SK-N-SH (cell line): ENCODE data around the gene LCN1. TPM values are rescaled to one million over a fixed set of nuclear protein-coding genes. Genes with fewer than 3 reads are reported as not detected.

ENCODE experiments used
- CTCF ChIA-PET: fragments of 300-600, 350-600 bp; formaldehyde crosslinking; extraction: SDS; loops from one replicate; lab custom pipeline; 2021; lab: Yijun Ruan, JAX
- POLR2A ChIA-PET: fragments of 350-600 bp; sonication (Branson Sonifier 250); formaldehyde crosslinking; extraction: SDS; loops from one replicate; lab custom pipeline; 2020; ENCODE audit warnings: antibody characterized with exemption, inconsistent platforms; lab: Yijun Ruan, JAX
- DNase-seq: peaks from one replicate; pipeline ENCODE4 v3.0.0; 2012
- H2AFZ ChIP-seq: fragments of 200-600 bp; sonication (generic); 2 replicates; pipeline ENCODE4 v1.8.1; 2016; ENCODE audit warnings: antibody characterized with exemption, mild to moderate bottlenecking, low read depth
- H3F3A ChIP-seq: fragments of 200-600 bp; sonication (generic); replicated peaks from 2 replicates; pipeline ENCODE3; 2016; ENCODE audit warnings: antibody characterized with exemption, mild to moderate bottlenecking; ENCODE audit not compliant: insufficient read depth
- H3K27ac ChIP-seq, 2 experiments: fragments of 200-500 bp in 1 of 2; fragments of 200-600 bp in 1 of 2; sonication (Bioruptor generic) in 1 of 2; sonication (generic), shearing (Covaris generic) in 1 of 2; 2 replicates each; pipeline versions ENCODE4 v1.5.1 to v1.6.1; 2014 to 2016; ENCODE audit warnings: low read depth in 2 of 2, inconsistent platforms in 1 of 2, low read length in 1 of 2, mild to moderate bottlenecking in 1 of 2, mixed read lengths in 1 of 2
- H3K27me3 ChIP-seq: fragments of 200-600 bp; sonication (generic), shearing (Covaris generic); 2 replicates; pipeline ENCODE4 v1.6.1; 2016; ENCODE audit warnings: mixed run types; ENCODE audit not compliant: insufficient read depth
- H3K36me3 ChIP-seq, 2 experiments: fragments of 200-500 bp in 1 of 2; fragments of 200-600 bp in 1 of 2; sonication (Bioruptor generic) in 1 of 2; sonication (generic) in 1 of 2; replicated peaks in 1 of 2; 2 replicates each; pipeline versions ENCODE3 to v1.5.1; 2014 to 2016; ENCODE audit warnings: low read length in 1 of 2, mild to moderate bottlenecking in 1 of 2; ENCODE audit not compliant: insufficient read depth in 2 of 2, control insufficient read depth in 1 of 2
- H3K4me1 ChIP-seq, 2 experiments: fragments of 200-500 bp in 1 of 2; fragments of 200-600 bp in 1 of 2; sonication (Bioruptor generic) in 1 of 2; sonication (generic), shearing (Covaris generic) in 1 of 2; 2 replicates each; pipeline versions ENCODE4 v1.5.1 to v1.6.1; 2014 to 2016; ENCODE audit warnings: low read depth in 1 of 2, low read length in 1 of 2, mixed run types in 1 of 2; ENCODE audit not compliant: insufficient read depth in 2 of 2, control insufficient read depth in 1 of 2
- H3K4me2 ChIP-seq: fragments of 200-600 bp; sonication (generic), shearing (Covaris generic); 2 replicates; pipeline ENCODE4 v1.6.1; 2017; ENCODE audit warnings: mixed run types
- H3K4me3 ChIP-seq, 2 experiments: fragments of 200-500 bp in 1 of 2; fragments of 200-600 bp in 1 of 2; sonication (Bioruptor generic) in 1 of 2; sonication (generic), shearing (Covaris generic) in 1 of 2; 2 replicates each; pipeline versions ENCODE4 v1.5.1 to v1.8.1; 2014 to 2016; ENCODE audit warnings: low read depth in 2 of 2, inconsistent platforms in 1 of 2, low read length in 1 of 2, mild to moderate bottlenecking in 1 of 2, mixed read lengths in 1 of 2, moderate library complexity in 1 of 2
- H3K79me2 ChIP-seq: fragments of 200-600 bp; sonication (generic); 2 replicates; pipeline ENCODE4 v1.8.1; 2017; ENCODE audit warnings: mild to moderate bottlenecking; ENCODE audit not compliant: insufficient read depth
- H3K9ac ChIP-seq: fragments of 200-600 bp; sonication (generic); 2 replicates; pipeline ENCODE4 v1.6.1; 2017; ENCODE audit warnings: mixed run types
- H3K9me2 ChIP-seq: fragments of 200-600 bp; sonication (generic); 2 replicates; pipeline ENCODE4 v1.6.1; 2017; ENCODE audit warnings: mixed run types
- H3K9me3 ChIP-seq: fragments of 200-600 bp; sonication (generic); 2 replicates; pipeline ENCODE4 v1.6.1; 2017; ENCODE audit warnings: mixed run types, mild to moderate bottlenecking, moderate library complexity
- H4K20me1 ChIP-seq: fragments of 200-600 bp; sonication (generic); 2 replicates; pipeline ENCODE4 v1.6.1; 2017; ENCODE audit warnings: mild to moderate bottlenecking, mixed run types; ENCODE audit not compliant: insufficient read depth
- EP300 ChIP-seq, 2 experiments: IDR thresholded peaks; 2 replicates each; pipeline versions ENCODE4 v1.4.0 to v1.6.1; 2012; ENCODE audit warnings: borderline replicate concordance in 1 of 2, low read depth in 1 of 2, low read length in 1 of 2
- FOXJ3 ChIP-seq: sonication (generic); formaldehyde crosslinking; IDR thresholded peaks from 2 replicates; pipeline ENCODE4 v1.5.1; 2020; ENCODE audit warnings: mild to moderate bottlenecking, missing genetic modification reagents
- FOXM1 ChIP-seq: IDR thresholded peaks from 2 replicates; pipeline ENCODE4 v1.4.0; 2012; ENCODE audit warnings: low read depth, mild to moderate bottlenecking
- GABPA ChIP-seq: IDR thresholded peaks from 2 replicates; pipeline ENCODE4 v1.4.0; 2012; ENCODE audit warnings: low read depth, mild to moderate bottlenecking
- NFIC ChIP-seq: IDR thresholded peaks from 2 replicates; pipeline ENCODE4 v1.4.0; 2012; ENCODE audit warnings: borderline replicate concordance
- NRF1 ChIP-seq: IDR thresholded peaks from 2 replicates; pipeline ENCODE4 v1.6.1; 2012; ENCODE audit warnings: low read depth, mild to moderate bottlenecking, low read length
- RCOR1 ChIP-seq: fragments of 150-350 bp; IDR thresholded peaks from 2 replicates; pipeline ENCODE4 v1.6.1; 2017; ENCODE audit warnings: antibody characterized with exemption, low read length
- RXRA ChIP-seq: IDR thresholded peaks from 2 replicates; pipeline ENCODE4 v1.4.0; 2012; ENCODE audit warnings: low read depth, mild to moderate bottlenecking, borderline replicate concordance
- TEAD4 ChIP-seq: IDR thresholded peaks from 2 replicates; pipeline ENCODE4 v1.4.0; 2012; ENCODE audit warnings: mild to moderate bottlenecking, borderline replicate concordance; ENCODE audit not compliant: insufficient read depth
- YY1 ChIP-seq: IDR thresholded peaks from 2 replicates; pipeline ENCODE4 v1.4.0; 2012; ENCODE audit warnings: low read depth, mild to moderate bottlenecking
- WGBS: methylation state at CpG from one replicate; pipeline ENCODE4 v1.1.6; 2017; ENCODE audit warnings: low lambda C conversion rate; 5-methylcytosine and 5-hydroxymethylcytosine counted together
- polyA plus RNA-seq, 3 experiments: library from polyadenylated mRNA; depleted of rRNA; stranded (reverse); fragments of >200 nt; gene quantifications; 2 replicates each; pipeline ENCODE4 v1.2.3, GENCODE V29; 2012
- TF ChIP-seq, protein P1 (sequence below): fragments of 150-350 bp; IDR thresholded peaks from 2 replicates; pipeline ENCODE4 v1.6.1; 2017; ENCODE audit warnings: antibody characterized with exemption, low read length, low read depth, borderline replicate concordance
- TF ChIP-seq, protein P2 (sequence below): IDR thresholded peaks from 2 replicates; pipeline ENCODE4; 2012
- TF ChIP-seq, protein P3 (sequence below): IDR thresholded peaks from 2 replicates; pipeline ENCODE4 v1.4.0; 2012; ENCODE audit warnings: low read depth, borderline replicate concordance

LCN1 gene
- polyA plus RNA-seq, 1 of the 3 experiments (the other 2 are of a cell fraction): not detected

DNA sequence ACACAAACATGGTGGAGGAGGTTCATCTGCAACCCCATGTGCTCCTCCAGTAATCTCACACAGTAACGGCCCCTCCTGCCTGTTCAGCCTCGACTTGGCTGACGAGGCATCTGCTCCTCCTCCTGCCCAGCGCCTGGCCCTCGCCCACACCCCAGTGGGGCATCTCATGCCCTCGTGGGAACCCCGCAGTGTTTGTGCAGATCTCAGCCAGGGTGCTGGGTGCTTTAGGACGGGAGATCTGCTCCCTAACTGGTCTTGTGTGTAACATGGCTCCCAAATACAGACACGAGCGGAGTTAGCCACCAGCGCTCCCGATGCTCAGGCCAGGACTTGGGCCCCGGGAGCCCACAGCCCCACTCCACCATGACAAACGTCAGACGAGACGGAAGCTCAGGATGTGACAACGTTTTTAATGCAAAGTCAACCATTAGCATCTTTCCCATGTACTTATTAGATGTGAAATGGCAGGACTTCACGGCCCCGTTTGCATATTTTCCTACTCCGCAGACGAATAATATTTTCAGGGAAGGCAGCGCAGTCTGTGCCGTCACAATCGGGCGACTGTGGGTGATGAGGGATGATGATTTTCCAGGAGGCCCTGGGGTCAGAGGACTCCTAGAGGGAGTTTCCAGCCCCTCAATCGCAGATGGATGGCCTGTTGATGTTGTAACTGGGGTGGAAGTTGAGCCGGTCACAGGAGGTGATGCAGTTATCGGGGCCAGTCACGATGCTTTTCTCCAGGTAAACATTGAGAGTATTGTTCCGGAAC, 26.3 kb upstream of the LCN1 start:
- no peaks in the 10 kb centered on the region for H3K79me2 ChIP-seq
- no peaks in the 10 kb centered on the region for H4K20me1 ChIP-seq
- H3K9me3 ChIP-seq: no peaks in the 10 kb centered on the region
- TF ChIP-seq YY1 (no peak), NRF1 (no peak), NFIC (no peak), RXRA (no peak), FOXM1 (no peak), EP300 (IDR thresholded peaks at IDR 0.05; ENCODE audit: borderline replicate concordance in 1 of 2, low read depth in 1 of 2, low read length in 1 of 2) (no peak), RCOR1 (no peak), TEAD4 (no peak), FOXJ3 (CRISPR knock-in tag) (no peak), GABPA (no peak)
- TF ChIP-seq, protein P1, sequence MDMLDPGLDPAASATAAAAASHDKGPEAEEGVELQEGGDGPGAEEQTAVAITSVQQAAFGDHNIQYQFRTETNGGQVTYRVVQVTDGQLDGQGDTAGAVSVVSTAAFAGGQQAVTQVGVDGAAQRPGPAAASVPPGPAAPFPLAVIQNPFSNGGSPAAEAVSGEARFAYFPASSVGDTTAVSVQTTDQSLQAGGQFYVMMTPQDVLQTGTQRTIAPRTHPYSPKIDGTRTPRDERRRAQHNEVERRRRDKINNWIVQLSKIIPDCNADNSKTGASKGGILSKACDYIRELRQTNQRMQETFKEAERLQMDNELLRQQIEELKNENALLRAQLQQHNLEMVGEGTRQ: no peak
- TF ChIP-seq, protein P2, sequence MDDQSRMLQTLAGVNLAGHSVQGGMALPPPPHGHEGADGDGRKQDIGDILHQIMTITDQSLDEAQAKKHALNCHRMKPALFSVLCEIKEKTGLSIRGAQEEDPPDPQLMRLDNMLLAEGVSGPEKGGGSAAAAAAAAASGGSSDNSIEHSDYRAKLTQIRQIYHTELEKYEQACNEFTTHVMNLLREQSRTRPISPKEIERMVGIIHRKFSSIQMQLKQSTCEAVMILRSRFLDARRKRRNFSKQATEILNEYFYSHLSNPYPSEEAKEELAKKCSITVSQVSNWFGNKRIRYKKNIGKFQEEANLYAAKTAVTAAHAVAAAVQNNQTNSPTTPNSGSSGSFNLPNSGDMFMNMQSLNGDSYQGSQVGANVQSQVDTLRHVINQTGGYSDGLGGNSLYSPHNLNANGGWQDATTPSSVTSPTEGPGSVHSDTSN: no peak
- TF ChIP-seq, protein P3, sequence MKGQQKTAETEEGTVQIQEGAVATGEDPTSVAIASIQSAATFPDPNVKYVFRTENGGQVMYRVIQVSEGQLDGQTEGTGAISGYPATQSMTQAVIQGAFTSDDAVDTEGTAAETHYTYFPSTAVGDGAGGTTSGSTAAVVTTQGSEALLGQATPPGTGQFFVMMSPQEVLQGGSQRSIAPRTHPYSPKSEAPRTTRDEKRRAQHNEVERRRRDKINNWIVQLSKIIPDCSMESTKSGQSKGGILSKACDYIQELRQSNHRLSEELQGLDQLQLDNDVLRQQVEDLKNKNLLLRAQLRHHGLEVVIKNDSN: no peak
- H3K27ac ChIP-seq: no peak overlapping the region
- no peak for DNase-seq
- POLR2A ChIA-PET: no interaction called here
- no peaks in the 10 kb centered on the region for H3F3A ChIP-seq
- WGBS: 88% methylated on average over 29 of the region's 30 CpGs
- H3K9ac ChIP-seq: no peak overlapping the region
- no peak overlapping the region for H3K4me3 ChIP-seq
- H3K4me2 ChIP-seq: no peak overlapping the region
- no peaks in the 10 kb centered on the region for H3K27me3 ChIP-seq
- no peak overlapping the region for H2AFZ ChIP-seq
- peaks cover 0 to 2% of the 10 kb centered on the region in 2 experiments for H3K36me3 ChIP-seq
- CTCF ChIA-PET: interaction anchor here (0.6 kb wide), 1 partner anchor 9 kb away, joined by 4 read pairs; no protein-coding TSS in a partner anchor
- H3K9me2 ChIP-seq: no peaks in the 10 kb centered on the region
- peaks cover 0 to 6% of the 10 kb centered on the region in 2 experiments; a peak in 1 of 4 replicates for H3K4me1 ChIP-seq
